Measurements from ENCODE around the gene AKT3. TPM values are rescaled to one million over a fixed set of nuclear protein-coding genes. Genes with fewer than 3 reads are reported as not detected.

The AKT3 gene
- total and polyA plus RNA-seq, 2 experiments from 2014 or later, result 4.5 to 18.5 TPM

DNA sequence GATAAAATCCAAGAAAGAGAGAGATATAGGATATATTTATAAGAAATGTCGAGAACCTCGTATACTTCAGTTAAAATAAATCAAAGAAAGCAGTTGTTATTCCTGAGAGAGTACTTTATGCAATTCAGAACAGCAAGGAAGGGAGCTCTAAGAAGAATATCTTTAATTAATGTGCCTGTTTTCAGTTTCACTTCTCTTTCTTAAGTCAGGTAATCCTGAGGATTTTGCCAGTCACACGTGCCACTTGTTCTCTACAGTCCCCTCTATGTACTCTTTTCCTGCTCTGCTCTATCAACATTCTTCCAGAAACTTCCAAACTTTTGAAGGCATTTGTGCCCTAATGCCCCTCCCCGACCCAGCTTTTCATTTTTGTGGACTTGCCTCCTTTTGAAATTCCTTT, 211.9 kb downstream of the AKT3 start:
- Mint-ChIP-seq H3K27ac (0 out of 2 replicates have a peak overlapping the region, but pooled peaks have one; percentile 31), H3K4me1 (0 out of 3 replicates have a peak, but pooled peaks cover 3% of the 10 kb centered on the region), H3K27me3 (ENCODE audit: insufficient read depth, low read depth, poor library complexity) (no peaks in the 10 kb centered on the region), H3K36me3 (ENCODE audit: low read depth) (peaks cover 32% of the 10 kb centered on the region), H3K4me3 (no peak overlapping the region), H3K9me3 (peaks cover 14% of the 10 kb centered on the region)
- H3K36me3 ChIP-seq (ENCODE audit: insufficient read depth), result no peaks in the 10 kb centered on the region
- no peaks in the 10 kb centered on the region for H3F3A ChIP-seq (replicated peaks; ENCODE audit: low read depth)
- no peak overlapping the region for H3K4me3 ChIP-seq
- H3K9me2 ChIP-seq (ENCODE audit: insufficient read depth), result no peaks in the 10 kb centered on the region
- H3K79me2 ChIP-seq (replicated peaks; ENCODE audit: insufficient read depth), result no peaks in the 10 kb centered on the region
- no peak overlapping the region for H2AFZ ChIP-seq
- no peak overlapping the region for H3K27ac ChIP-seq (ENCODE audit: low read depth)
- no peaks in the 10 kb centered on the region for H4K20me1 ChIP-seq (replicated peaks; ENCODE audit: insufficient read depth)
- TF ChIP-seq ZNF114 (CRISPR knock-in tag; IDR thresholded peaks at IDR 0.05) (no peak), EZH2phosphoT487 (IDR thresholded peaks at IDR 0.05; ENCODE audit: unreplicated experiment) (no peak), ZNF462 (CRISPR knock-in tag; IDR thresholded peaks at IDR 0.05) (no peak), STAT1 (IDR thresholded peaks at IDR 0.05; ENCODE audit: unreplicated experiment) (no peak), ETS1 (IDR thresholded peaks at IDR 0.05) (no peak), JUNB (IDR thresholded peaks at IDR 0.05; ENCODE audit: unreplicated experiment) (no peak), ZNF331 (CRISPR knock-in tag; IDR thresholded peaks at IDR 0.05; ENCODE audit: low read depth) (no peak), CREB1 (CRISPR knock-in tag; IDR thresholded peaks at IDR 0.05; ENCODE audit: low read depth) (no peak), REST (IDR thresholded peaks at IDR 0.05; ENCODE audit: unreplicated experiment) (no peak), POLR2AphosphoS5 (IDR thresholded peaks at IDR 0.05; ENCODE audit: low read depth) (no peak), NANOG (IDR thresholded peaks at IDR 0.05; ENCODE audit: borderline replicate concordance) (no peak), EZH2 (IDR thresholded peaks at IDR 0.05; ENCODE audit: low read depth, unreplicated experiment) (no peak)
- TF ChIP-seq, protein P1, sequence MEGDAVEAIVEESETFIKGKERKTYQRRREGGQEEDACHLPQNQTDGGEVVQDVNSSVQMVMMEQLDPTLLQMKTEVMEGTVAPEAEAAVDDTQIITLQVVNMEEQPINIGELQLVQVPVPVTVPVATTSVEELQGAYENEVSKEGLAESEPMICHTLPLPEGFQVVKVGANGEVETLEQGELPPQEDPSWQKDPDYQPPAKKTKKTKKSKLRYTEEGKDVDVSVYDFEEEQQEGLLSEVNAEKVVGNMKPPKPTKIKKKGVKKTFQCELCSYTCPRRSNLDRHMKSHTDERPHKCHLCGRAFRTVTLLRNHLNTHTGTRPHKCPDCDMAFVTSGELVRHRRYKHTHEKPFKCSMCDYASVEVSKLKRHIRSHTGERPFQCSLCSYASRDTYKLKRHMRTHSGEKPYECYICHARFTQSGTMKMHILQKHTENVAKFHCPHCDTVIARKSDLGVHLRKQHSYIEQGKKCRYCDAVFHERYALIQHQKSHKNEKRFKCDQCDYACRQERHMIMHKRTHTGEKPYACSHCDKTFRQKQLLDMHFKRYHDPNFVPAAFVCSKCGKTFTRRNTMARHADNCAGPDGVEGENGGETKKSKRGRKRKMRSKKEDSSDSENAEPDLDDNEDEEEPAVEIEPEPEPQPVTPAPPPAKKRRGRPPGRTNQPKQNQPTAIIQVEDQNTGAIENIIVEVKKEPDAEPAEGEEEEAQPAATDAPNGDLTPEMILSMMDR (conservative IDR thresholded peaks at IDR 0.05; ENCODE audit: low read depth in 2 of 2), result no peak
- DNase-seq (ENCODE audit: low spot score) (no peak), ATAC-seq (no peak)
- no peaks in the 10 kb centered on the region for H3K27me3 ChIP-seq (ENCODE audit: insufficient read depth)
- H3K4me1 ChIP-seq (ENCODE audit: insufficient read depth), result no peaks in the 10 kb centered on the region
- no peak overlapping the region for H3K4me2 ChIP-seq

All from GM23338 (cell line).